OCI-LY7 (cell line): Measurements from ENCODE around the gene APEX1. TPM values are rescaled to one million over a fixed set of nuclear protein-coding genes. Genes with fewer than 3 reads are reported as not detected.

ENCODE experiments used
- BruUV-seq: library from RNA; stranded (reverse); fragments of 400-500 nt; replicated peaks from 2 replicates; lab custom pipeline; 2021; lab: Mats Ljungman, UMichigan
- CTCF ChIA-PET: fragments of 300-600 bp; sonication (Branson Sonifier 250); formaldehyde crosslinking; loops from one replicate; lab custom pipeline; 2022; ENCODE audit warnings: antibody characterized with exemption; ENCODE audit not compliant: unreplicated experiment; lab: Charles Lee
- POLR2A ChIA-PET: fragments of 300-600 bp; sonication (Branson Sonifier 250); formaldehyde crosslinking; loops from one replicate; lab custom pipeline; 2022; ENCODE audit warnings: antibody characterized with exemption; lab: Charles Lee
- DNase-seq: peaks from one replicate; pipeline ENCODE4 v3.0.0-alpha.2; 2015; ENCODE audit warnings: low spot score
- H2AFZ ChIP-seq: fragments of 200-600 bp; sonication (generic), shearing (Covaris generic); 2 replicates; pipeline ENCODE4 v1.6.1; 2014; ENCODE audit warnings: mild to moderate bottlenecking, antibody characterized with exemption, low read length, moderate library complexity
- H3K27ac ChIP-seq: fragments of 200-600 bp; sonication (generic); 2 replicates; pipeline ENCODE4 v1.5.1; 2014; ENCODE audit warnings: mixed run types, low read depth, mild to moderate bottlenecking, moderate library complexity, low read length, inconsistent platforms; ENCODE audit not compliant: poor library complexity, severe bottlenecking
- H3K36me3 ChIP-seq: fragments of 200-600 bp; sonication (generic); 2 replicates; pipeline ENCODE4 v1.6.1; 2014; ENCODE audit warnings: mild to moderate bottlenecking, antibody characterized with exemption, low read length, moderate library complexity, mixed read lengths; ENCODE audit not compliant: insufficient read depth
- H3K4me1 ChIP-seq: fragments of 200-600 bp; sonication (generic); 2 replicates; pipeline ENCODE4 v1.5.1; 2014; ENCODE audit warnings: mild to moderate bottlenecking, low read length; ENCODE audit not compliant: insufficient read depth, poor library complexity, severe bottlenecking
- H3K4me2 ChIP-seq: fragments of 200-600 bp; sonication (generic); 2 replicates; pipeline ENCODE4 v1.6.1; 2014; ENCODE audit warnings: mild to moderate bottlenecking, low read length
- H3K4me3 ChIP-seq: fragments of 200-600 bp; sonication (generic); 2 replicates; pipeline ENCODE4 v1.5.1; 2014; ENCODE audit warnings: mild to moderate bottlenecking, low read depth, low read length; ENCODE audit not compliant: poor library complexity, severe bottlenecking
- H3K79me2 ChIP-seq: fragments of 200-600 bp; sonication (generic); 2 replicates; pipeline ENCODE4 v1.6.1; 2016; ENCODE audit warnings: low read depth, mild to moderate bottlenecking, low read length, moderate library complexity, mixed read lengths; ENCODE audit not compliant: insufficient read depth
- H3K9me2 ChIP-seq: fragments of 200-600 bp; sonication (generic); 2 replicates; pipeline ENCODE4 v1.6.1; 2016; ENCODE audit warnings: mild to moderate bottlenecking, low read length, mixed read lengths; ENCODE audit not compliant: insufficient read depth
- H3K9me3 ChIP-seq: fragments of 200-600 bp; sonication (generic); 2 replicates; pipeline ENCODE4 v1.6.1; 2014; ENCODE audit warnings: mild to moderate bottlenecking, mixed run types, low read length, mixed read lengths
- H4K20me1 ChIP-seq: fragments of 200-600 bp; sonication (generic); 2 replicates; pipeline ENCODE4 v1.6.1; 2014; ENCODE audit warnings: mild to moderate bottlenecking, antibody characterized with exemption, low read length, moderate library complexity, mixed read lengths; ENCODE audit not compliant: insufficient read depth
- CTCF ChIP-seq: fragments of 200-600 bp; sonication (generic); conservative IDR thresholded peaks from 2 replicates; pipeline ENCODE4 v1.5.1; 2014; ENCODE audit warnings: mild to moderate bottlenecking, antibody characterized with exemption, low read length, moderate library complexity, mixed read lengths
- EZH2phosphoT487 ChIP-seq: fragments of 200-600 bp; sonication (generic); IDR thresholded peaks from 2 replicates; pipeline ENCODE4 v1.6.1; 2018; ENCODE audit warnings: low read depth, borderline replicate concordance, mild to moderate bottlenecking, mixed run types, antibody characterized with exemption, low read length, moderate library complexity, mixed read lengths
- intact Hi-C: fragments of 100-400 bp; cut with micrococcal nuclease; formaldehyde crosslinking; loops from one replicate; pipeline ENCODE4 v1.10.0; 2022; ENCODE audit not compliant: unreplicated experiment
- total RNA-seq, 2 experiments: library from RNA; depleted of rRNA in 1 of 2; stranded (reverse); fragments of >200 nt in 1 of 2; shearing (Covaris generic) in 1 of 2; gene quantifications; 2 replicates each; pipeline ENCODE4 v1.2.3, GENCODE V29; 2014 to 2022

Gene APEX1
- total RNA-seq, 2 experiments from 2014 or later, result 117 to 203 TPM

- H3K79me2 ChIP-seq, result peaks cover 43% of the 10 kb centered on the region
- ChIA-PET CTCF (interaction anchor here (0.6 to 1.0 kb wide), 3 partner anchors 45 to 142 kb away, joined by 3 to 4 read pairs (median 3); no protein-coding TSS in a partner anchor), POLR2A (interaction anchor here (0.8 to 4.1 kb wide), 11 partner anchors 8 to 143 kb away, joined by 3 to 32 read pairs (median 6); partner anchors contain the start of genes APEX1, OSGEP, PARP2 and PIP4P1)
- peak overlapping the region; percentile 93; the same call in 1 of the 2 replicates for H2AFZ ChIP-seq
- peaks cover 18% of the 10 kb centered on the region for H3K4me1 ChIP-seq
- no peaks in the 10 kb centered on the region for H3K9me3 ChIP-seq
- DNase-seq, result peak; percentile 61
- no TSS peak for BruUV-seq
- no peaks in the 10 kb centered on the region for H3K9me2 ChIP-seq
- TF ChIP-seq CTCF (no peak), EZH2phosphoT487 (no peak)
- peaks cover 17% of the 10 kb centered on the region for H4K20me1 ChIP-seq
- peak overlapping the region; percentile 83 for H3K4me3 ChIP-seq
- intact Hi-C loops, result loop anchor here (1.0 to 10.0 kb wide), 4 partner anchors 57 to 1455 kb away; partner anchors contain the start of genes PARP2 and TEP1
- H3K27ac ChIP-seq, result peak overlapping the region; percentile 71
- H3K36me3 ChIP-seq, result peaks cover 44% of the 10 kb centered on the region
- peak overlapping the region; percentile 89 for H3K4me2 ChIP-seq
Observed at GRCh38 chr14:20469890-20470602, 15.0 kb downstream of the APEX1 start.

- ChIA-PET CTCF (interaction anchor here (1.0 kb wide), 1 partner anchor 55 kb away, joined by 4 read pairs; no protein-coding TSS in a partner anchor), POLR2A (interaction anchor here (0.7 to 4.1 kb wide), 4 partner anchors 10 to 128 kb away, joined by 3 to 32 read pairs (median 22); partner anchors contain the start of genes PARP2 and PIP4P1)
- intact Hi-C loops, result loop anchor here (5.0 kb wide), 1 partner anchor 142 kb away; no protein-coding TSS in a partner anchor
- Histone ChIP-seq H4K20me1 (peaks cover 17% of the 10 kb centered on the region), H3K79me2 (peaks cover 43% of the 10 kb centered on the region), H3K36me3 (peaks cover 49% of the 10 kb centered on the region), H3K9me3 (no peaks in the 10 kb centered on the region), H3K9me2 (no peaks in the 10 kb centered on the region), H3K27ac (peak overlapping the region; percentile 71), H2AFZ (peak overlapping the region; percentile 93; the same call in 1 of the 2 replicates), H3K4me3 (peak overlapping the region; percentile 83), H3K4me2 (peak overlapping the region; percentile 89), H3K4me1 (peaks cover 18% of the 10 kb centered on the region)
- peak; percentile 17 for DNase-seq
- TF ChIP-seq EZH2phosphoT487 (no peak), CTCF (no peak)
- BruUV-seq, result no TSS peak
Observed at GRCh38 chr14:20470603-20470901, 15.5 kb downstream of the APEX1 start.
